ENCODE measurements around the gene ARHGAP19.
"Not testable (repeated sequence)": the region's sequence is repeated elsewhere in the genome, so short reads cannot be mapped to it uniquely, and the experiment has no call there.

ARHGAP19 gene

GRCh38 chr10:97321032-97321803, 28.8 kb upstream of the ARHGAP19 start:
- DNase-seq: peak; percentile 61

GRCh38 chr10:97320480-97321031, 28.1 kb upstream of the ARHGAP19 start:
- no peak for DNase-seq

- peak; percentile 60 for DNase-seq
Observed at GRCh38 chr10:97319671-97320479, 27.4 kb upstream of the ARHGAP19 start.

- DNase-seq: peak; percentile 87
Observed at GRCh38 chr10:97318772-97319651, 26.6 kb upstream of the ARHGAP19 start, which contains the start of gene FRAT1. FRAT1 (plus strand) TSS chr10:97319271; CDS start chr10:97319454, 183 bp downstream.

GRCh38 chr10:97314671-97315070, 22.2 kb upstream of the ARHGAP19 start:
- peak; percentile 56 for DNase-seq

GRCh38 chr10:97312897-97313296, 20.5 kb upstream of the ARHGAP19 start:
- no peak for DNase-seq

GRCh38 chr10:97311111-97311626, 18.7 kb upstream of the ARHGAP19 start:
- DNase-seq: no peak

- DNase-seq: no peak
Observed at GRCh38 chr10:97307866-97308780, 15.7 kb upstream of the ARHGAP19 start.

GRCh38 chr10:97307441-97307840, 15.0 kb upstream of the ARHGAP19 start:
- peak; percentile 65 for DNase-seq

- no peak for DNase-seq
Observed at GRCh38 chr10:97302088-97302791, 9.8 kb upstream of the ARHGAP19 start.

GRCh38 chr10:97300980-97301379, 8.5 kb upstream of the ARHGAP19 start:
- no peak for DNase-seq

GRCh38 chr10:97298223-97298571, 5.8 kb upstream of the ARHGAP19 start:
- DNase-seq: no peak

- DNase-seq: no peak
Observed at GRCh38 chr10:97297556-97298222, 5.3 kb upstream of the ARHGAP19 start.

- no peak for DNase-seq
Observed at GRCh38 chr10:97292862-97293198, 393 bp upstream of the ARHGAP19 start.

GRCh38 chr10:97291357-97292096, 910 bp downstream of the ARHGAP19 start:
- DNase-seq: no peak

GRCh38 chr10:97290576-97291356, 1.7 kb downstream of the ARHGAP19 start:
- DNase-seq: not testable (repeated sequence)

- not testable (repeated sequence) for DNase-seq
Observed at GRCh38 chr10:97290076-97290475, 2.4 kb downstream of the ARHGAP19 start.

- DNase-seq: no peak
Observed at GRCh38 chr10:97280783-97281182, 11.7 kb downstream of the ARHGAP19 start.

Data from inflammatory macrophage treated with lipopolysaccharide for 4 hours (primary cell).